CD4-positive, alpha-beta T cell treated with Interferon alpha-2 for 1 hour (primary cell): ENCODE measurements around the gene HES2.
"Not testable (repeated sequence)": the region's sequence is repeated elsewhere in the genome, so short reads cannot be mapped to it uniquely, and the experiment has no call there.

Experiments
- DNase-seq, 2 donors: peaks; one replicate each; pipeline ENCODE4 v3.0.0-alpha.2; 2020 to 2022

HES2 gene

GRCh38 chr1:6384135-6384534 lies 35.6 kb downstream of the HES2 start:
- DNase-seq: no peak

- DNase-seq: no peak
These were observed 39.7 kb downstream of the HES2 start for GRCh38 chr1:6380037-6380436.

GRCh38 chr1:6378096-6378746 lies 41.5 kb downstream of the HES2 start:
- no peak for DNase-seq

- no peak for DNase-seq
These were observed 45.6 kb downstream of the HES2 start for GRCh38 chr1:6373961-6374720.

DNA sequence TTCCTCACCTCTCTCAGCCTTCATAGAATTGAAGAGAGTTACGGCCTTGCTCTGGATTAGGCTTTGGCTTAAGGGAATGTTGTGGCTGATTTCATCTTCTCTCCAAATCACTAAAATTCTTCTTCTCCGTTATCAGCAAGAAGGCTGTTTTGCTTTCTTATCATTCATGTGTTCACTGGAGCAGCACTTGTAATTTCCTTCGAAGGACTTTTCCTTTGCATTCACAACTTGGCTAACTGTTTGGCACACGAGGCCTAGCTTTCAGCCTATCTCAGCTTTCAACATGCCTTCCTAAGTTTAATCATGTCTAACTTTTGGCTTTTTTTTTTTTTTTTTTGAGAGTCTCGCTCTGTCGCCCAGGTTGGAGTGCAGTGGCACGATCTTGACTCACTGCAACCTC lies 47.5 kb downstream of the HES2 start:
- not testable (repeated sequence) for DNase-seq

DNA sequence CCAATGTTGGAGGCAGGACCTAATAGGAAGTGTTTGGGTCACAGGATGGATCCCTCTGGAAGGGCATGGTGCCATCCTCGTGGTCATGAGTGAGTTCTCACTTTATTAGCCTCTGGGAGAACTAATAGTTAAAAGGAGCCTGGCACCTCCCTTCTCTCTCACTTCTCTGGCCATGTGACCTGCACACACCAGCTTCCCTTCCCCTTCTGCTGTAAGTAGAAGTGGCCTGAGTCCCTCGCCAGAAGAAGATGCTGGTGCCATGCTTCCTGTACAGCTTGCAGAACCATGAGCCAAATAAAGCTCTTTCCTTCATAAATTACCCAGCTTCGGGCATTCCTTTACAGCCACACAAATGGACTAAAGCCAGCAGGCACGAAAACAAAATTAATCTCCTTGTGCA lies 49.7 kb downstream of the HES2 start:
- no peak for DNase-seq

GRCh38 chr1:6367381-6368012 lies 52.2 kb downstream of the HES2 start:
- DNase-seq: no peak

- peak; percentile 71 to 80 for DNase-seq
These were observed 54.7 kb downstream of the HES2 start for GRCh38 chr1:6365047-6365446.

DNA sequence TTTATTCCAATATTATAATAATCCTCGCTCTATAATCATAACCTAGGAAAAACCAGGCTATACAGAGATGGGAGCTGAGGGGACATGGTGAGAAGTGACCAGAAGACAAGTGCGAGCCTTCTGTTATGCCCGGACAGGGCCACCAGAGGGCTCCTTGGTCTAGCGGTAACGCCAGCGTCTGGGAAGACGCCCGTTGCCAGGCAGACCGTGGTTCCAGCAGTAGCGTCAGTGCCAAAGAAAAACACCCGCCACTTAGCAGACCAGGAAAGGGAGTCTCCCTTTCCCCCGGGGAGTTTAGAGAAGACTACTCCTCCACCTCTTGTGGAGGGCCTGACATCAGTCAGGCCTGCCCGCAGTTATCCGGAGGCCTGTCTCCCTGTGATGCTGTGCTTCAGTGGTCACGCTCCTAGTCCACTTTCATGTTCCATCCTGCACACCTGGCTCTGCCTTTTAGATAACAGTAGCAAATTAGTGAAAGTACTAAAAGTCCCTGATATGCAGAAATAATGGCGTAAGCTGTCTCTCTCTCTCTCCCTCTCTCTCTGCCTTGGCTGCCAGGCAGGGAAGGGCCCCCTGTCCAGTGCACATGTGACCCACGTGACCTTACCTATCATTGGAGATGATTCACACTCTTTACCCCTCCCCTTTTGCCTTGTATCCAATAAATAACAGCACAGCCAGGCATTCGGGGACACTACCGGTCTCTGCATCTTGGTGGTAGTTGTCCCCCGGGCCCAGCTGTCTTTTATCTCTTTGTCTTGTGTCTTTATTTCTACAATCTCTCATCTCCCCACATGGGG lies 56.4 kb downstream of the HES2 start:
- DNase-seq: peak; percentile 43 to 50
